Measurements from ENCODE around the gene ACER3.
A peak's percentile ranks its signal among the peaks of the same experiment; 100 is the strongest.
"Not testable (repeated sequence)": the region's sequence is repeated elsewhere in the genome, so short reads cannot be mapped to it uniquely, and the experiment has no call there.

The ACER3 gene

DNA sequence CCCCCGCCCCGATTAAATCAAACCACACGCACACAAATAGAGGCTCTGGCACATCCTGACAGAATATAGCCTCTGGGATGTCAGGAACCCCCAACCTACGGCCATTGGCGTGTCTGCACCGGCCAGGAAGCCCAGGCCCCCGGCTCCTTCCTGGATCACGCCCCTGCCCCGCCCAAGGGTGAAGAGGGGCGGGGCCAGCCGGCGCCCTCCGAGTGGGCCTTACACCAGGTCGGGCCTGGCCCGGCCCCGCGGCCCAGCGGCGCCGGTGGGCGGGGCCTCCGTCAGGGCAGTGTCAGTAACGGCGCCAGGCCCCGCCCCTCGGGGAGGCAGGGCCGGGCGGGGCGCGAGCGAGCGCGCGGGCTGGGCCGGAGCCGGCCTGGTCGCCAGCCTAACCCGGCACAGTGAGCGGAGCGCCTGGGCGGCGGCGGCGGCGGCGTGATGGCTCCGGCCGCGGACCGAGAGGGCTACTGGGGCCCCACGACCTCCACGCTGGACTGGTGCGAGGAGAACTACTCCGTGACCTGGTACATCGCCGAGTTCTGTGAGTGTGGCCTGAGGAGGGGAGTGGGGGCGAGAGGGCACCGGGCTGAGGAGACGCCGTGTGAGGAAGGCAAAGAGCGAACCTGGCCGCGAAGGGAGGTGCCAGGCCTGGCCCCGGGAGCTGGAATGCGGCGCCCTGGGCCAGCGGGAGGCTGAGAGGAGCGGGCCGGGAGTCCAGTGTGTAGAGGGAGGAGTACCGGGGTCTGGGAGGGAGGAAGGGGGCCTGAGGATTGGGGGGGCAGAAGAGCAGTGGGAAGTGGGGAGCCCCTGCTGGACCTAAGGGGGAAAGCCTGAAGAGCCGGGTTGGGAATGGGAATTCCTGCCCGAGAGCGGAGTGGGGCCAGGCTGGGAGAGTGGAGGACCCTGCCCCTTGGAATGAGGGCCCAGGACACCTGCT is at the start of gene ACER3:
ACER3 (plus strand) TSS at position 380 of the 937 bp plus-strand sequence; CDS start at position 439, 59 bp downstream.
- peak; percentile 53 to 90 (median 69) for DNase-seq (ENCODE audit: low read depth in 3 of 3)

DNA sequence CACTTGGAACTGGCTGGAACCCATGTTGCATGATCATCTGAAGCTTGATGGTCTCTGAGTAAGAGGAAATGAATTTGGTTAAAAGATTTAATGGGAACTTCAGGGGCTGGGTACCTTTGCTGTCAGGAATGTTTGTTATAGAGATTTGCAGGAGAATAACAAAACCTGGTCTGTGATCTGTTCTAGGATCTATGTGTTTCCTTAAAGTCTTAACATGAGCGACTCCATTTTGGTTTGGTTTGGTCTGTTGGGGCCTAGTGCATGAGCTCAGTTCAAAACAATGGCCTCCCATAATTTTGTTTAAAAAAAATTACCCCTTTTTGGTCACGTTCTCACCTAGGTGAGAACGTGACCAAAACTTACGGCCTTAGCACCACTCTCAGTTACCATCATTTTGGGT is 49.5 kb upstream of the ACER3 start:
- no peak for DNase-seq (ENCODE audit: low read depth in 3 of 3)

DNA sequence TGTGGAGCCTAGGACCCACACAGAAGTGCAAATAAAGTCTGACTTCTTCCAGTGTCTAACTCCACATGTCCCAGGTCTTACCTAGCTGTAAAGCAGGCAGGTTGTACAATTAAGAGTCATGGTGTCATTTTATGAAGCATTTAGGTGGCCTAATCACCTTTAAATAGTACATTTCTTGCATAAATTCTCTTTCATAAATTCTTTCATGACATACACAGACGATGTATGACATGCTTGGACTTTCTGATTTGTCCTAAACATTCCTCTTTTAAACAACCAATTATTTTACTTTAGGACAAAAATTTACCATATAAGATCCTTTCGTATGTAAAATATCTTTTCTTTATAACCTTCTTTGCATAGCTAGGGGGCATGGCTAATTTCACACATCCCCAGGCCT is 46.3 kb upstream of the ACER3 start:
- DNase-seq (ENCODE audit: low read depth in 3 of 3): no peak

- DNase-seq (ENCODE audit: low read depth in 3 of 3): not testable (repeated sequence)
Measured at GRCh38 chr11:76815678-76816077, 45.0 kb upstream of the ACER3 start.

DNA sequence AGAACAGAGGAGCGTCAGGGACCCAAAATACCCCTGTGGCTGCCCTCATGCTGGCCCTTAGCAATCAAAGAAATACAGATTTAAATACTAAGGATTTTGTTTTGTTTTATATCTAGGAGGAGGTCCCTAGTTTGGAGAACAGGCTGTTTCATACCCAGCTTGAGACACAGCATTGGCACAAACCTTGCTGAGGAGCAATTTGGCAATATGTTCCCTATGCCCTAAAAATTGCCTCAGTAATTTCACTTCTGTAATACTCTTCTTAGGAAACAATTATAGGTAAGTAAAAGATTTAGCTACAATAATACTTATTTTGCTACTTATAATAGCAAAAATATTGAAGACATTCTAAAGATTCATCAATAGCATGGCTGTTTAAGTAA is 40.5 kb upstream of the ACER3 start:
- no peak for DNase-seq (ENCODE audit: low read depth in 3 of 3)

DNA sequence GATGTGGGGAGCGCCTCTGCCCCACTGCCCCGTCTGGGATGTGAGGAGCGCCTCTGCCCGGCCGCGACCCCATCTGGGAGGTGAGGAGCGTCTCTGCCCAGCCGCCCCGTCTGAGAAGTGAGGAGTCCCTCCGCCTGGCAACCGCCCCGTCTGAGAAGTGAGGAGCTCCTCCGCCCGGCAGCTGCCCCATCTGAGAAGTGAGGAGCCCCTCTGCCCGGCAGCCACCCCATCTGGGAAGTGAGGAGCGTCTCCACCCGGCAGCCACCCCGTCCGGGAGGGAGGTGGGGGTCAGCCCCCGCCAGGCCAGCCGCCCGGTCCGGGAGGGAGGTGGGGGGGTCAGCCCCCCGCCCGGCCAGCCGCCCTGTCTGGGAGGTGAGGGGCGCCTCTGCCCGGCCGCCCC is 39.3 kb upstream of the ACER3 start:
- not testable (repeated sequence) for DNase-seq (ENCODE audit: low read depth in 3 of 3)

DNA sequence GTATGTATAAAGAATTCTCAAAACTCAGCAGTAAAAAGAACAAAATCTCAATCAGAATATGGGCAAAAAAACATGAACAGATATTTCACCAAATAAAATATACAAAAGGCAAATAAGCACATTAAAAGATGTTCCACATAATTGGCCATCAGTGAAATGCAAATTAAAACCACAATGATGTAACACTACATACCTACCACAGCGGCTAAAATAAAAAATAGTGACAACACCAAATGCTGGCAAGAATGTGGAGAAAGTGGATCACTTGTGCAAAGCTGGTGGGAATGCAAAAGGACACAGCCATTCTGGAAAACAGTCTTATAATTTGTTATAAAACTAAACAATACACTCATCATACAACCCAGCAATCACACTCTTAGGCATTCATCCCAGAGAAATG is 38.3 kb upstream of the ACER3 start:
- DNase-seq (ENCODE audit: low read depth in 3 of 3): no peak

DNA sequence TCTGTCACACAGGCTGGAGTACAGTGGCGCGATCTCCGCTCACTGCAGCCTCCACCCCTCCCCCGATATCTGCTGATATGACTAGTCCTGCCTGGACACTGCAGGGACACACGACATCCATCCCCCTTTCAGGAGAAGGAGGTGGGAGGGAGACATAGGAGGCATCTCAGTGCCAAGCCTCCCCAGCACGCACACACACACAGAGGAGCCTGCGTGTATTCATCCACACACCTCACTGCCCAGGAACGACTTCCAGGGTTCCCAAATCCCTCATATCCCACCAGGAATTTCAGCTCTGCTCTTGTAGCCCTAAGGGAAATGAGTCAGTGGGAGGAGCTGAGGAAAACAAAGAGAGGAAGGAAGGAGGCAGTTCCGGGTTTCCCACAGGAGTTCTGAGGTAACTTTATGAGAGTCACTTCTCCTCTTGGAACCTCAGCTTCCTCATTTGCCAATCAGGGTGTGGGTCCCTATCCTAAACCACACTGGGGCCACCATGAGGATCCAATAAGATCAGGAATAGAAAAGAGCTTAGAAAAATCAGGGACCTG is 37.2 kb upstream of the ACER3 start:
- DNase-seq (ENCODE audit: low read depth in 3 of 3): no peak

DNA sequence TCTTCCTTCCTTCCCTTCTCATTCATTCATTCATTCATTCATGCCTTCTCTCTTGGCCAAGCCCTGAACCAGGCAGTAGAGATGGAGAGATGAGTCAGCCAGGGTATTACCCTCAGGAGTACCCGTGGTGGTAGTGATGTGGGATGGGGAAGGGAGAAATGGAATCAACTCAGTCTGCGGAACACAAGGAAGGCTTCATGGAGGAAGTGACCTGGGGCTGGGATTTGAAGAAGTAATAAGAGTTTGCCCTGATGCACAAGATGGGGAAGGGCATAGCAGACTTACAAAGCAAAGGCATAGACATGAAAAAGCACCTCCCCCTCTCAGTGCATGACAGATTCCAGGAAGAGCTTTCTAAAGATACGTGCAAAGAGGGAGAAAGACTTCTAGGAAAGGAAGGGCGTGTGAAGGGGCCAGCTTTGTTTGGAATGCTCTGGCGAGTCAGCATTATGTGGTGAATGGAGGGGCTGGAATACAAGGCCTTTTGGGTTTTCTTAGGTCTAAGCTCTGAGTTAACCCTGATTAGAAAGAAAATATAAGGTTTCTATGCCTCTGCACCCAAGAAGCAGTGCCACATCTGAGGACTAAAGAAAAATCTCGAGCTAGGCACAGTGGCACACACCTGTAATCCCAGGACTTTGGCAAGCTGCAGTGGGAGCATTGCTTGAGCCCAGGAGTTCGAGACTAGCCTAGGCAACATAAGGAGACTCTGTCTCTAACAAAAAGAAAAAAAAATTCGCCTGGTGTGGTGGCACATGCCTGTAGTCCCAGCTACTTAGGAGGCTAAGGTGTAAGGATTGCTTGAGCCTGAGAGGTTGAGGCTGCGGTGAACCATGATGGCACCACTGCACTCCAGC is 36.4 kb upstream of the ACER3 start:
- no peak for DNase-seq (ENCODE audit: low read depth in 3 of 3)

DNA sequence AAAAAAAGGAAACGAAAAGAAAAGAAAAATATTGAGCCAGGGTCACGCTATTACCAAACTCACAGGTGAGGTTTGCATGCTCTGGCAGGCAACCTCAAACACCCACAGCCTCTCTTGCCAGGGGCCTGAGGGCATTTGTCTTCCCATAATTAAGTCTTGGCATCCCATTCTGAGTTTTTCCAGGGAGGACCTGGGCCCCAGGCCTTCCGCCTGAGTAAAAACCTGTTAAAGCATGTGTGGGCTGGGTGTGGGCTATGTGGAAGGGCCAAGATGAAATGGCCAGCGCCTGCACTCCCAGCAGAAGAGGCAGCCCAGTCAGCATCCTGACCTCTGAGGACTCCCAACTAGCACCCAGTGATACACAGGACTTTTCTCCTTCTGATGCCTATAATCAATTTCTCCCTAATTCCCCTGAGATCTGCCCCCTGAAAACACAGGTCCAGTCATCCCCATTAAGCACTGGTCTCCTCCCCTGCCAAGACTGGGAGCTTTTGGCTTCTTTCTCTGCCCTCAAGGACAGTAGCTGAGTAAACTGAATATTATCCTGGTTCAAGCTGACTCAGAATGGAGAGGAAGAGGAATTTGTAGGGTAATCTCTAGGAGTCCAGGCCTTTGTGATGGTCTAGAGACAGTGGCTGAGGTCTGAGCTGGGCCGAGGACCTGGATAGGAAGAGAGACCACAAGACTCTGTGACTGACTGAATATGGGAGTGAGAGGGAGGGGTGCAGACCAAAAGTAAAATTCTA is 35.6 kb upstream of the ACER3 start:
- no peak for DNase-seq (ENCODE audit: low read depth in 3 of 3)

DNA sequence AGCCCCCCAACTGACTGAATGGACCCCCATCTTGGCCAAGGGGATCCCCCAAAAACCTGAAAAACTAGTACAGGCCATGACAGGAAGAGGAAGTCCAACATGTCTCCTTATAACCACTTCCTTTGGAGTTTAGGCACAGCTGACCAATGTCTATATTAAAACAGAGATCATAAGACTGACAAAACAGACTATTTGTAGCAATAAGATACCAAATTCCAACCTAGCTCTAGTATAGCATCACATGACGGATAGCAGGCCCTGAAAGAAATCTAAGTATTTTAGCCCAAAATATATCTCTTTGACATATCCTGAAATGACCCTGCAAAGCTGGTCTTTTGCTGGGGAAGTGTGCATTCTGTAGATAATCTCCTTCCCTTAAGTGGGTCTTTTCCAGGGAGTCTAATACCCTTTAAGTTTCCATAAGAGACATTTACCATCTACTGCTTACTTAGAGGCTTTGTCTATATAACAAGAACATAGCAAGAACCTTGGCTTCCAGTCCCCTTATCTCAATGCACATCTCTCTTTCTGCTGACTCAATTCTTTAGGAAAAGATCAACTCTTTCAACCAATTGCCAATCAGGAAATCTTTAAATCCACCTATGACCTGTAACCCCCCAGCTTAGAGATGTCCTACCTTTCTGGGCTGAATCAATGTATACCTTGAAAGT is 34.9 kb upstream of the ACER3 start:
- DNase-seq (ENCODE audit: low read depth in 3 of 3): no peak

- not testable (repeated sequence) for DNase-seq (ENCODE audit: low read depth in 3 of 3)
Measured at GRCh38 chr11:76826508-76826907, 34.2 kb upstream of the ACER3 start.

DNA sequence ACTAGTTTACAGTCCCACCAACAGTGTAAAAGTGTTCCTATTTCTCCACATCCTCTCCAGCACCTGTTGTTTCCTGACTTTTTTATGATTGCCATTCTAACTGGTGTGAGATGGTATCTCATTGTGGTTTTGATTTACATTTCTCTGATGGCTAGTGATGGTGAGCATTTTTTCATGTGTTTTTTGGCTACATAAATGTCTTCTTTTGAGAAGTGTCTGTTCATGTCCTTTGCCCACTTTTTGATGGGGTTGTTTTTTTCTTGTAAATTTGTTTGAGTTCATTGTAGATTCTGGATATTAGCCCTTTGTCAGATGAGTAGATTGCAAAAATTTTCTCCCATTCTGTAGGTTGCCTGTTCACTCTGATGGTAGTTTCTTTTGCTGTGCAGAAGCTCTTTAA is 33.7 kb upstream of the ACER3 start:
- DNase-seq (ENCODE audit: low read depth in 3 of 3): not testable (repeated sequence)

- DNase-seq (ENCODE audit: low read depth in 3 of 3): no peak
Measured at GRCh38 chr11:76830639-76831327, 29.9 kb upstream of the ACER3 start.

DNA sequence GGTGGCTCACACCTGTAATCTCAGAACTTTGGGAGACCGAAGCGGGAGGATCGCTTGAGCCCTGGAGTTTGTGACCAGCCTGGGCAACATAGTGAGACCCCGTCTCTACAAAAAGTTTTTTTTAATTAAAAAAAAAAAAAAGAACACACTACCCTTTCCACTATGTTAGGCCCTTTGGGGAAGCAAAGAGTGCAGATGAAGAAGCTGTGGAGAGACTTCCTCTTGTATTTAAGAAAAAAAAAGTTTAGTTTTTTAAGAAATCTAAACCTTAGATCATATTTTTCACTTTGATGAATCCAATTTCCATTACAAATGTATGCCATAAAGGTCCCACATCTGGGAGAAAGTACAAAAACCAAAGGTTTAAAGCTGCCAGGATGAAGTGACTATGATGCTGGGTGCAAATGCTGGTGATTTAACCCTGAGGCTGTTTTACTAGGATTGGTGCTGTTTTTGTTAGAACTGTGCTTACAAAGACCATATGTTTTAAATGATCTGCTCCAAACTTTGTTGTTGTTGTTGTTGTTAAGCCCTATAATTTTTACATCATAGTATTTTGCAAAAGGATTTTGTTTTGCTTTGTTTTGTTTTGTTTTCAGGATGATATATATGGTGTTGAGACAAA is 28.9 kb upstream of the ACER3 start:
- no peak for DNase-seq (ENCODE audit: low read depth in 3 of 3)

DNA sequence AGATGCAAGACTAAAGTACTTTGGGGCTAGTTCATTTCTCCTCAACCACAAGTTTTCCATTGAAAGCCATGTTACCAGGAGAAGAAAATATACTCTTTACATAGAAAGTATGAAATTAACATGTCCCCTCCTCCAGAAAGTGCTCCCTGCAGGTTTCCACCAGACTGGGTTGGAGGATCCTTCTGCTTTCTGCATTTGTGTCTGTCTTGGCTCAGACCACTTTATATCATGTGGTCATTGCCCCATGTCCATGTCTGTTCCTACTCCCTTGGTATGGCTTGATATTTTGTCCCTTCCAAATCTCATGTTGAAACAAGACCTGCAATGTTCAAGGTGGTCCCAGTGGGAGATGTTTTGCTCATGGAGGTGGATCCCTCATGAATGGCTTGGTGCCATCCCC is 28.4 kb upstream of the ACER3 start:
- no peak for DNase-seq (ENCODE audit: low read depth in 3 of 3)

GRCh38 chr11:76834151-76834550 is 26.6 kb upstream of the ACER3 start:
- no peak for DNase-seq (ENCODE audit: low read depth in 3 of 3)

GRCh38 chr11:76835036-76835435 is 25.7 kb upstream of the ACER3 start:
- DNase-seq (ENCODE audit: low read depth in 3 of 3): no peak

DNA sequence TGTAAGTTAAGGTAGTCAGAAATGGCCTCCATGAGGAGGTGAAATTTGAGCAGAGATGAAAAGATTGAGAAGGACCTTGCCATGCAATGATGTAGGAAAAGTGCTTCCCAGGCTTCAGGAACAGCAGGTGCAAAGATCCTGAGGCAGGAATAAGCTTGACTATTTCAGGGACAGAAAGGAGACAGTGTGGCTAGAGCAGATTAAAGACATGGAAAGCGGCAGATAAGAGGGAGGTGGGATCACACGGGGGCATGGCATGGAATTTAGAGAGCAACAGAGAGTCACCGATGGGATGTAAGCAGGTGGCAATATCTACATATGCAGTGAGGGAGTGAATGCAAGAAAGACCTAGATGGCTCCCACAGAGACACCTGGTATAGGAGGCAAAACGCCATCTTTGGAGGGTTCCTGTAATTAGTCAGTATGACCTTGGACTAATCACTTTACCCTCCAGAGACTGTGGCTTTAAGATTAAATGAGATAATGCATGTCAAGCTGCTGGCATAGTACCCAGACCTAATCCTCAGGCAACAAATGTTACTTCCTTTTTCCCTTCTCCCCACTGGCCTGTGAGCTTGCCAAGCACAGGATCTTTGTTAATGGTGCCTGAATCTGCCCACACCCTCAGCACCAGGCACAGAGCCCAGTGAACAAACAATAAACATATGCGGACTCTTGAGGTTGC is 24.6 kb upstream of the ACER3 start:
- DNase-seq (ENCODE audit: low read depth in 3 of 3): no peak

Data from stimulated activated CD4-positive, alpha-beta T cell treated with anti-CD3 and anti-CD28 coated beads, TNF-alpha, amount 100 ng/mL, for 24 hours (primary cell).